GM12878 (cell line): ENCODE results near the gene ARHGAP30. TPM values are rescaled to one million over a fixed set of nuclear protein-coding genes. Genes with fewer than 3 reads are reported as not detected.

Source experiments
- ATAC-seq: fragments of 200-7000 bp; cut with Tn5 transposase; 3 replicates; pipeline ENCODE4 v1.9.1; 2020; ENCODE audit warnings: mild to moderate bottlenecking, moderate library complexity
- BruUV-seq: library from RNA; stranded (reverse); fragments of 400-500 nt; replicated peaks from 2 replicates; lab custom pipeline; 2021; lab: Mats Ljungman, UMichigan
- CTCF ChIA-PET: fragments of 300-600 bp; sonication (Branson Sonifier 250); formaldehyde crosslinking; extraction: SDS; loops from one replicate; lab custom pipeline; 2021; ENCODE audit warnings: inconsistent platforms; lab: Yijun Ruan, JAX
- POLR2A ChIA-PET: fragments of 350-600 bp; formaldehyde crosslinking; extraction: SDS; loops from one replicate; lab custom pipeline; 2021; ENCODE audit warnings: inconsistent platforms; lab: Charles Lee
- RAD21 ChIA-PET: fragments of 300-600 bp; sonication (Branson Sonifier 250); formaldehyde crosslinking; loops from one replicate; lab custom pipeline; 2023; ENCODE audit warnings: antibody characterized with exemption; ENCODE audit not compliant: unreplicated experiment; lab: Charles Lee
- SMC1A ChIA-PET: fragments of 300-600 bp; sonication (Branson Sonifier 250); formaldehyde crosslinking; loops from one replicate; lab custom pipeline; 2023; ENCODE audit not compliant: unreplicated experiment, uncharacterized antibody; lab: Charles Lee
- DNase-seq: peaks from one replicate; pipeline ENCODE4 v3.0.0-alpha.2; 2011; ENCODE audit warnings: low read depth, low spot score
- FAIRE-seq: peaks from 3 replicates; lab custom pipeline; 2011; peaks lifted over from hg19 to GRCh38; lab: Jason Lieb, UNC
- H2AFZ ChIP-seq: 2 replicates; pipeline ENCODE4 v1.6.0; 2011; ENCODE audit warnings: low read depth, low read length, control low read depth; ENCODE audit not compliant: control insufficient read depth
- H3K27ac ChIP-seq: 2 replicates; pipeline ENCODE4 v1.5.1; 2011; ENCODE audit warnings: control low read depth; ENCODE audit not compliant: control insufficient read depth, insufficient read depth
- H3K27me3 ChIP-seq, 2 experiments: replicated peaks in 1 of 2; 2 replicates each; pipeline versions ENCODE4 v1.6.0 to v1.6.1; 2011; ENCODE audit warnings: low read length in 1 of 2; ENCODE audit not compliant: control insufficient read depth in 2 of 2, insufficient read depth in 2 of 2
- H3K36me3 ChIP-seq, 2 experiments: 2 replicates each; pipeline ENCODE4 v1.5.1; 2011; ENCODE audit warnings: low read length in 1 of 2; ENCODE audit not compliant: control insufficient read depth in 2 of 2, insufficient read depth in 2 of 2
- H3K4me1 ChIP-seq: 2 replicates; pipeline ENCODE4 v1.6.1; 2011; ENCODE audit warnings: mild to moderate bottlenecking, low read length, moderate library complexity, mixed read lengths; ENCODE audit not compliant: control insufficient read depth, insufficient read depth
- H3K4me2 ChIP-seq: 2 replicates; pipeline ENCODE4 v1.6.0; 2011; ENCODE audit warnings: control low read depth; ENCODE audit not compliant: control insufficient read depth, insufficient read depth
- H3K4me3 ChIP-seq: fragments of 200-600 bp; sonication (generic); 2 replicates; pipeline ENCODE4 v1.5.1; 2016
- H3K79me2 ChIP-seq: 2 replicates; pipeline ENCODE4 v1.6.0; 2011; ENCODE audit warnings: low read length; ENCODE audit not compliant: control insufficient read depth, insufficient read depth
- H3K9ac ChIP-seq: 2 replicates; pipeline ENCODE4 v1.8.0; 2011; ENCODE audit warnings: low read length, control low read depth, mixed read lengths; ENCODE audit not compliant: control insufficient read depth, insufficient read depth
- H3K9me3 ChIP-seq: replicated peaks from 3 replicates; pipeline ENCODE4 v1.5.1; 2011; ENCODE audit warnings: mild to moderate bottlenecking, low read length; ENCODE audit not compliant: control insufficient read depth, insufficient read depth
- H4K20me1 ChIP-seq: 2 replicates; pipeline ENCODE4 v1.6.0; 2011; ENCODE audit not compliant: control insufficient read depth, insufficient read depth
- BACH1 ChIP-seq: fragments of 450-650 bp; IDR thresholded peaks from 2 replicates; pipeline ENCODE4 v1.6.1; 2017; ENCODE audit warnings: mild to moderate bottlenecking, borderline replicate concordance
- BCL3 ChIP-seq: IDR thresholded peaks from 2 replicates; pipeline ENCODE4 v1.6.1; 2011; ENCODE audit warnings: borderline replicate concordance, low read depth, mild to moderate bottlenecking, moderate library complexity, low read length; ENCODE audit not compliant: insufficient read depth, poor library complexity, severe bottlenecking
- BHLHE40 ChIP-seq, 2 experiments: fragments of 450-650 bp in 1 of 2; IDR thresholded peaks; 2 replicates each; pipeline ENCODE4 v1.6.1; 2011 to 2017; ENCODE audit warnings: low read depth in 2 of 2, borderline replicate concordance in 1 of 2, improper control_type of control experiment in 1 of 2, low read length in 1 of 2, mild to moderate bottlenecking in 1 of 2
- BRCA1 ChIP-seq: IDR thresholded peaks from 2 replicates; pipeline ENCODE4 v1.6.1; 2011; ENCODE audit warnings: low read depth, low read length, improper control_type of control experiment
- HDAC2 ChIP-seq: fragments of 200-600 bp; sonication (generic); IDR thresholded peaks from 2 replicates; pipeline ENCODE4 v1.6.1; 2017
- HDGF ChIP-seq: fragments of 450-650 bp; IDR thresholded peaks from 2 replicates; pipeline ENCODE4 v1.6.1; 2016; ENCODE audit warnings: antibody characterized with exemption
- KLF5 ChIP-seq: fragments of 450-650 bp; IDR thresholded peaks from 2 replicates; pipeline ENCODE4 v1.6.1; 2014; ENCODE audit warnings: mild to moderate bottlenecking; ENCODE audit not compliant: partially characterized antibody
- PAX8 ChIP-seq: fragments of 450-650 bp; IDR thresholded peaks from 2 replicates; pipeline ENCODE4 v1.6.1; 2017; ENCODE audit warnings: mild to moderate bottlenecking, moderate library complexity
- STAT1 ChIP-seq: fragments of 450-650 bp; conservative IDR thresholded peaks from 2 replicates; pipeline ENCODE4 v1.6.1; 2014; ENCODE audit warnings: antibody characterized with exemption, mild to moderate bottlenecking
- ZNF274 ChIP-seq: IDR thresholded peaks from one replicate; pipeline ENCODE4 v1.8.0; 2011; ENCODE audit not compliant: insufficient read length, insufficient read depth
- WGBS: methylation state at CpG from one replicate; pipeline ENCODE4 v1.1.6; 2016; ENCODE audit warnings: low lambda C conversion rate; ENCODE audit not compliant: insufficient replicate concordance, insufficient coverage; ENCODE audit errors: missing lambda C conversion rate; 5-methylcytosine and 5-hydroxymethylcytosine counted together
- in situ Hi-C: fragments of 300-500 bp; cut with MboI; formaldehyde crosslinking; loops from 9 replicates; pipeline ENCODE4 v1.14.3; 2018; ENCODE audit warnings: mixed read lengths
- intact Hi-C: fragments of 100-400 bp; cut with micrococcal nuclease; formaldehyde crosslinking; loops from one replicate; pipeline ENCODE4 v1.14.2; 2022; ENCODE audit not compliant: unreplicated experiment
- polyA plus RNA-seq, 11 experiments: library from polyadenylated mRNA; depleted of rRNA in 4 of 11; unstranded in 6 of 11; stranded (reverse) in 5 of 11; fragments of >200 nt; fragmentation: Nextera tagmentation in 4 of 11; fragmentation: Illumina TruSeq in 1 of 11; extraction: Ambion mirVana in 4 of 11; extraction: Trizol in 1 of 11; gene quantifications; 1 replicate in 1 of 11; 2 replicates in 10 of 11; pipeline versions ENCODE4 v1.2.1 to v1.2.3, GENCODE V29; 2011 to 2016; ENCODE audit warnings: inconsistent platforms in 2 of 11, missing spikeins in 2 of 11, low read depth in 1 of 11
- total RNA-seq, 4 experiments: library from RNA; depleted of rRNA in 3 of 4; stranded (reverse); fragments of >200 nt in 3 of 4; fragmentation: Illumina TruSeq in 1 of 4; extraction: Trizol in 1 of 4; gene quantifications; 2 replicates each; pipeline versions ENCODE4 v1.2.1 to v1.2.3, GENCODE V29; 2013 to 2021
- TF ChIP-seq, protein P1 (sequence below): IDR thresholded peaks from 2 replicates; pipeline ENCODE4 v1.6.1; 2011; ENCODE audit warnings: mild to moderate bottlenecking, low read depth, low read length, moderate library complexity; ENCODE audit not compliant: insufficient replicate concordance
- TF ChIP-seq, protein P2 (sequence below): fragments of 450-650 bp; IDR thresholded peaks from 2 replicates; pipeline ENCODE4 v1.6.1; 2016; ENCODE audit warnings: mild to moderate bottlenecking
- TF ChIP-seq, protein P3 (sequence below): IDR thresholded peaks from 2 replicates; pipeline ENCODE4 v1.6.1; 2012; ENCODE audit warnings: low read length, inconsistent platforms
- TF ChIP-seq, protein P4 (sequence below): fragments of 450-650 bp; IDR thresholded peaks from 2 replicates; pipeline ENCODE4 v1.6.1; 2017; ENCODE audit warnings: mild to moderate bottlenecking

ARHGAP30 gene
- total and polyA plus RNA-seq, 10 of the 15 experiments (the other 5 are each of a cell fraction or from before 2014, with no cell fraction given), result 12.9 to 143 (median 76.3) TPM

GRCh38 chr1:161068306-161069234 lies 1.1 kb downstream of the ARHGAP30 start:
- peak overlapping the region; percentile 94 for H3K4me3 ChIP-seq
- peaks cover 11% of the 10 kb centered on the region; the same call in 1 of the 2 replicates for H4K20me1 ChIP-seq
- SMC1A ChIA-PET, result interaction anchor here (0.5 to 9.0 kb wide), 19 partner anchors 9 to 271 kb away, joined by 3 to 134 read pairs (median 5); partner anchors contain the start of genes F11R, KLHDC9, NIT1 and PFDN2
- H3K36me3 ChIP-seq, result 0 out of 4 replicates have a peak, but pooled peaks cover 0 to 9% of the 10 kb centered on the region in 2 experiments
- POLR2A ChIA-PET, result interaction anchor here (0.5 to 6.8 kb wide), 21 partner anchors 8 to 272 kb away, joined by 3 to 139 read pairs (median 4); partner anchors contain the start of genes F11R, KLHDC9, LY9 and NIT1
- intact Hi-C loops (loop anchor here (1.0 to 2.0 kb wide), 3 partner anchors 22 to 76 kb away; no protein-coding TSS in a partner anchor), in situ Hi-C loops (no loop called here)
- H3K27me3 ChIP-seq, result no peaks in the 10 kb centered on the region
- peak; percentile 81 for ATAC-seq
- RAD21 ChIA-PET, result interaction anchor here (0.6 to 7.1 kb wide), 22 partner anchors 23 to 429 kb away, joined by 3 to 107 read pairs (median 4); partner anchors contain the start of genes F11R, KLHDC9, NIT1 and PFDN2
- peak; percentile 86 for DNase-seq
- TSS peak; percentile 98 for BruUV-seq
- H3K27ac ChIP-seq, result peak overlapping the region; percentile 98
- H2AFZ ChIP-seq, result no peak overlapping the region
- FAIRE-seq, result peak; percentile 95
- CTCF ChIA-PET, result interaction anchor here (0.8 to 8.6 kb wide), 10 partner anchors 23 to 123 kb away, joined by 3 to 111 read pairs (median 6); partner anchors contain the start of genes KLHDC9, TSTD1 and USF1
- WGBS, result 0% methylated on average over 9 of the region's 10 CpGs
- peak overlapping the region; percentile 99 for H3K4me2 ChIP-seq
- H3K79me2 ChIP-seq, result peaks cover 56% of the 10 kb centered on the region
- H3K9me3 ChIP-seq, result no peaks in the 10 kb centered on the region
- H3K9ac ChIP-seq, result peak overlapping the region; percentile 98
- peaks cover 20% of the 10 kb centered on the region for H3K4me1 ChIP-seq
- TF ChIP-seq KLF5, result no peak
- TF ChIP-seq PAX8, result no peak
- no peak for TF ChIP-seq BCL3
- TF ChIP-seq HDGF, result peak; percentile 93
- TF ChIP-seq BACH1, result no peak
- TF ChIP-seq HDAC2, result no peak
- TF ChIP-seq, protein P1, sequence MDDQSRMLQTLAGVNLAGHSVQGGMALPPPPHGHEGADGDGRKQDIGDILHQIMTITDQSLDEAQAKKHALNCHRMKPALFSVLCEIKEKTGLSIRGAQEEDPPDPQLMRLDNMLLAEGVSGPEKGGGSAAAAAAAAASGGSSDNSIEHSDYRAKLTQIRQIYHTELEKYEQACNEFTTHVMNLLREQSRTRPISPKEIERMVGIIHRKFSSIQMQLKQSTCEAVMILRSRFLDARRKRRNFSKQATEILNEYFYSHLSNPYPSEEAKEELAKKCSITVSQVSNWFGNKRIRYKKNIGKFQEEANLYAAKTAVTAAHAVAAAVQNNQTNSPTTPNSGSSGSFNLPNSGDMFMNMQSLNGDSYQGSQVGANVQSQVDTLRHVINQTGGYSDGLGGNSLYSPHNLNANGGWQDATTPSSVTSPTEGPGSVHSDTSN, result no peak
- TF ChIP-seq, protein P2, sequence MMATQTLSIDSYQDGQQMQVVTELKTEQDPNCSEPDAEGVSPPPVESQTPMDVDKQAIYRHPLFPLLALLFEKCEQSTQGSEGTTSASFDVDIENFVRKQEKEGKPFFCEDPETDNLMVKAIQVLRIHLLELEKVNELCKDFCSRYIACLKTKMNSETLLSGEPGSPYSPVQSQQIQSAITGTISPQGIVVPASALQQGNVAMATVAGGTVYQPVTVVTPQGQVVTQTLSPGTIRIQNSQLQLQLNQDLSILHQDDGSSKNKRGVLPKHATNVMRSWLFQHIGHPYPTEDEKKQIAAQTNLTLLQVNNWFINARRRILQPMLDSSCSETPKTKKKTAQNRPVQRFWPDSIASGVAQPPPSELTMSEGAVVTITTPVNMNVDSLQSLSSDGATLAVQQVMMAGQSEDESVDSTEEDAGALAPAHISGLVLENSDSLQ, result peak; percentile 61
- TF ChIP-seq BHLHE40 (IDR thresholded peaks at IDR 0.05; ENCODE audit: borderline replicate concordance in 1 of 2, low read depth in 2 of 2, low read length in 1 of 2), result no peak
- no peak for TF ChIP-seq STAT1
- no peak for TF ChIP-seq ZNF274
- no peak for TF ChIP-seq BRCA1
- TF ChIP-seq, protein P3, sequence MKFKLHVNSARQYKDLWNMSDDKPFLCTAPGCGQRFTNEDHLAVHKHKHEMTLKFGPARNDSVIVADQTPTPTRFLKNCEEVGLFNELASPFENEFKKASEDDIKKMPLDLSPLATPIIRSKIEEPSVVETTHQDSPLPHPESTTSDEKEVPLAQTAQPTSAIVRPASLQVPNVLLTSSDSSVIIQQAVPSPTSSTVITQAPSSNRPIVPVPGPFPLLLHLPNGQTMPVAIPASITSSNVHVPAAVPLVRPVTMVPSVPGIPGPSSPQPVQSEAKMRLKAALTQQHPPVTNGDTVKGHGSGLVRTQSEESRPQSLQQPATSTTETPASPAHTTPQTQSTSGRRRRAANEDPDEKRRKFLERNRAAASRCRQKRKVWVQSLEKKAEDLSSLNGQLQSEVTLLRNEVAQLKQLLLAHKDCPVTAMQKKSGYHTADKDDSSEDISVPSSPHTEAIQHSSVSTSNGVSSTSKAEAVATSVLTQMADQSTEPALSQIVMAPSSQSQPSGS, result no peak
- TF ChIP-seq, protein P4, sequence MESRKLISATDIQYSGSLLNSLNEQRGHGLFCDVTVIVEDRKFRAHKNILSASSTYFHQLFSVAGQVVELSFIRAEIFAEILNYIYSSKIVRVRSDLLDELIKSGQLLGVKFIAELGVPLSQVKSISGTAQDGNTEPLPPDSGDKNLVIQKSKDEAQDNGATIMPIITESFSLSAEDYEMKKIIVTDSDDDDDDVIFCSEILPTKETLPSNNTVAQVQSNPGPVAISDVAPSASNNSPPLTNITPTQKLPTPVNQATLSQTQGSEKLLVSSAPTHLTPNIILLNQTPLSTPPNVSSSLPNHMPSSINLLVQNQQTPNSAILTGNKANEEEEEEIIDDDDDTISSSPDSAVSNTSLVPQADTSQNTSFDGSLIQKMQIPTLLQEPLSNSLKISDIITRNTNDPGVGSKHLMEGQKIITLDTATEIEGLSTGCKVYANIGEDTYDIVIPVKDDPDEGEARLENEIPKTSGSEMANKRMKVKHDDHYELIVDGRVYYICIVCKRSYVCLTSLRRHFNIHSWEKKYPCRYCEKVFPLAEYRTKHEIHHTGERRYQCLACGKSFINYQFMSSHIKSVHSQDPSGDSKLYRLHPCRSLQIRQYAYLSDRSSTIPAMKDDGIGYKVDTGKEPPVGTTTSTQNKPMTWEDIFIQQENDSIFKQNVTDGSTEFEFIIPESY, result no peak
